HepG2 (cell line): ENCODE data around the gene DPYD. TPM values are rescaled to one million over a fixed set of nuclear protein-coding genes. Genes with fewer than 3 reads are reported as not detected.

ENCODE experiments used
- ATAC-seq: fragments of 200-7000 bp; cut with Tn5 transposase; 3 replicates; pipeline ENCODE4 v1.9.1; 2020; ENCODE audit warnings: mild to moderate bottlenecking, moderate library complexity
- BruUV-seq: library from RNA; stranded (reverse); fragments of 400-500 nt; replicated peaks from 2 replicates; lab custom pipeline; 2021; lab: Mats Ljungman, UMichigan
- CTCF ChIA-PET: fragments of 300-600 bp; formaldehyde crosslinking; extraction: SDS; loops from one replicate; lab custom pipeline; 2021; ENCODE audit warnings: low total read pairs, inconsistent platforms, low intra/inter-chr PET ratio; lab: Yijun Ruan, JAX
- POLR2A ChIA-PET: fragments of 350-600 bp; sonication (Branson Sonifier 250); formaldehyde crosslinking; loops from one replicate; lab custom pipeline; 2020; ENCODE audit warnings: antibody characterized with exemption, inconsistent platforms; lab: Yijun Ruan, JAX
- DNase-seq: peaks from one replicate; pipeline ENCODE4 v3.0.0-alpha.2; 2015; ENCODE audit warnings: low spot score
- FAIRE-seq: peaks from 3 replicates; lab custom pipeline; 2011; peaks lifted over from hg19 to GRCh38; lab: Jason Lieb, UNC
- H2AFZ ChIP-seq: one replicate; pipeline ENCODE4 v1.6.1; 2011; ENCODE audit warnings: low read length, inconsistent platforms
- H3K27ac ChIP-seq: fragments of 300-600 bp; 3 replicates; pipeline ENCODE4 v1.8.0; 2011; ENCODE audit warnings: mixed run types, mild to moderate bottlenecking, mixed read lengths, low read length, inconsistent platforms; ENCODE audit not compliant: insufficient read depth; ENCODE audit errors: extremely low read length
- H3K27me3 ChIP-seq, 2 experiments: fragments of 200-600 bp in 1 of 2; 2 replicates in 1 of 2; 3 replicates in 1 of 2; pipeline versions ENCODE4 v1.6.0 to v1.8.0; 2011; ENCODE audit warnings: low read length in 2 of 2, mild to moderate bottlenecking in 2 of 2, moderate library complexity in 2 of 2, inconsistent platforms in 1 of 2; ENCODE audit not compliant: insufficient read depth in 2 of 2, control insufficient read depth in 1 of 2
- H3K36me3 ChIP-seq, 2 experiments: fragments of 200-600 bp in 1 of 2; replicated peaks in 1 of 2; 2 replicates in 1 of 2; 3 replicates in 1 of 2; pipeline versions ENCODE4 v1.5.1 to v1.8.0; 2011; ENCODE audit warnings: low read length in 2 of 2, inconsistent platforms in 1 of 2; ENCODE audit not compliant: insufficient read depth in 2 of 2, control insufficient read depth in 1 of 2
- H3K4me1 ChIP-seq: 2 replicates; pipeline ENCODE4 v1.5.1; 2012; ENCODE audit warnings: low read length, inconsistent platforms; ENCODE audit not compliant: insufficient read depth
- H3K4me2 ChIP-seq: 2 replicates; pipeline ENCODE4 v1.6.0; 2011; ENCODE audit warnings: low read depth, low read length, inconsistent platforms
- H3K4me3 ChIP-seq, 3 experiments: fragments of 200-600 bp in 1 of 3; sonication (generic), shearing (Covaris generic) in 1 of 3; replicated peaks in 1 of 3; 2 replicates each; pipeline ENCODE4 v1.5.1; 2011 to 2016; ENCODE audit warnings: low read length in 3 of 3, inconsistent platforms in 2 of 3, low read depth in 2 of 3, mild to moderate bottlenecking in 2 of 3, control low read depth in 1 of 3, mixed read lengths in 1 of 3; ENCODE audit not compliant: insufficient read depth in 1 of 3
- H3K79me2 ChIP-seq: one replicate; pipeline ENCODE4 v1.6.1; 2011; ENCODE audit warnings: low read length, inconsistent platforms; ENCODE audit not compliant: insufficient read depth
- H3K9ac ChIP-seq: 2 replicates; pipeline ENCODE4 v1.6.0; 2011; ENCODE audit warnings: mild to moderate bottlenecking, low read depth, low read length, inconsistent platforms; ENCODE audit not compliant: insufficient read depth
- H3K9me3 ChIP-seq: 2 replicates; pipeline ENCODE4 v1.5.1; 2012; ENCODE audit warnings: mild to moderate bottlenecking, low read length
- H4K20me1 ChIP-seq: 2 replicates; pipeline ENCODE4 v1.6.0; 2011; ENCODE audit warnings: inconsistent platforms, mild to moderate bottlenecking, low read length, moderate library complexity; ENCODE audit not compliant: insufficient read depth
- ARID2 ChIP-seq: sonication (generic); formaldehyde crosslinking; IDR thresholded peaks from 2 replicates; pipeline ENCODE4 v1.8.1; 2022; ENCODE audit warnings: mild to moderate bottlenecking, missing genetic modification reagents, borderline replicate concordance
- CBX2 ChIP-seq, 2 experiments: fragments of 200-600 bp in 1 of 2; sonication (generic); formaldehyde crosslinking in 1 of 2; IDR thresholded peaks; 2 replicates each; pipeline versions ENCODE4 v1.7.0 to v1.8.1; 2018 to 2022; ENCODE audit warnings: low read depth in 2 of 2, low read length in 1 of 2, mild to moderate bottlenecking in 1 of 2, missing genetic modification reagents in 1 of 2
- E2F1 ChIP-seq: sonication (generic); formaldehyde crosslinking; IDR thresholded peaks from 2 replicates; pipeline ENCODE4 v1.5.0; 2020; ENCODE audit warnings: missing genetic modification reagents
- ELF3 ChIP-seq: IDR thresholded peaks from 2 replicates; pipeline ENCODE4 v1.6.1; 2016; ENCODE audit warnings: missing genetic modification reagents, missing compliant biosample characterization
- FLYWCH1 ChIP-seq: sonication (generic); formaldehyde crosslinking; IDR thresholded peaks from 2 replicates; pipeline ENCODE4 v1.8.1; 2023; ENCODE audit warnings: mild to moderate bottlenecking, missing genetic modification reagents
- HDAC2 ChIP-seq: sonication (generic); formaldehyde crosslinking; IDR thresholded peaks from 2 replicates; pipeline ENCODE4 v1.4.0; 2020; ENCODE audit warnings: missing genetic modification reagents
- HOXD1 ChIP-seq: sonication (generic); formaldehyde crosslinking; IDR thresholded peaks from 2 replicates; pipeline ENCODE4 v1.5.0; 2020; ENCODE audit warnings: missing genetic modification reagents
- IRF1 ChIP-seq: sonication (generic); formaldehyde crosslinking; IDR thresholded peaks from 2 replicates; pipeline ENCODE4 v1.4.0; 2020; ENCODE audit warnings: low read depth, mild to moderate bottlenecking, missing genetic modification reagents
- ISL2 ChIP-seq: sonication (generic); formaldehyde crosslinking; IDR thresholded peaks from 2 replicates; pipeline ENCODE4 v1.5.0; 2020; ENCODE audit warnings: missing genetic modification reagents
- LBX2 ChIP-seq: sonication (generic); formaldehyde crosslinking; IDR thresholded peaks from 2 replicates; pipeline ENCODE4 v1.5.0; 2020; ENCODE audit warnings: missing genetic modification reagents, mild to moderate bottlenecking, borderline replicate concordance
- MZF1 ChIP-seq: sonication (generic); formaldehyde crosslinking; IDR thresholded peaks from 2 replicates; pipeline ENCODE4 v1.8.1; 2023; ENCODE audit warnings: mild to moderate bottlenecking, missing genetic modification reagents, borderline replicate concordance
- RARA ChIP-seq: IDR thresholded peaks from 2 replicates; pipeline ENCODE4 v1.6.1; 2016; ENCODE audit warnings: missing genetic modification reagents, missing compliant biosample characterization
- RFX3 ChIP-seq: IDR thresholded peaks from 2 replicates; pipeline ENCODE4 v1.6.1; 2016; ENCODE audit warnings: missing biosample characterization, missing genetic modification reagents
- SOX13 ChIP-seq, 3 experiments: fragments of 450-650 bp in 1 of 3; sonication (generic) in 1 of 3; formaldehyde crosslinking in 1 of 3; IDR thresholded peaks in 2 of 3; conservative IDR thresholded peaks in 1 of 3; 2 replicates each; pipeline versions ENCODE4 v1.5.0 to v1.6.1; 2016 to 2020; ENCODE audit warnings: antibody characterized with exemption in 1 of 3, mild to moderate bottlenecking in 1 of 3, missing compliant biosample characterization in 1 of 3, missing genetic modification reagents in 1 of 3, moderate library complexity in 1 of 3
- TAF15 ChIP-seq: fragments of 200-400 bp; formaldehyde crosslinking; IDR thresholded peaks from one replicate; pipeline ENCODE4 v1.6.1; 2018; ENCODE audit warnings: mild to moderate bottlenecking, low read depth, low read length; ENCODE audit not compliant: poor library complexity, severe bottlenecking
- TFE3 ChIP-seq: IDR thresholded peaks from 2 replicates; pipeline ENCODE4 v1.6.1; 2016
- ZFP41 ChIP-seq: sonication (generic); formaldehyde crosslinking; IDR thresholded peaks from 2 replicates; pipeline ENCODE4 v1.4.0; 2020; ENCODE audit warnings: mild to moderate bottlenecking, missing genetic modification reagents, borderline replicate concordance
- ZFX ChIP-seq: sonication (generic); formaldehyde crosslinking; IDR thresholded peaks from 2 replicates; pipeline ENCODE4 v1.4.0; 2020; ENCODE audit warnings: mild to moderate bottlenecking, low read depth, missing genetic modification reagents, moderate library complexity
- ZNF674 ChIP-seq: sonication (generic); formaldehyde crosslinking; IDR thresholded peaks from 2 replicates; pipeline ENCODE4 v1.5.0; 2020; ENCODE audit warnings: low read depth, mild to moderate bottlenecking, missing genetic modification reagents
- whole genome bisulfite sequencing: methylation state at CpG from one replicate; pipeline ENCODE4 v1.1.6; 2017; ENCODE audit warnings: low lambda C conversion rate; 5-methylcytosine and 5-hydroxymethylcytosine counted together
- in situ Hi-C: cut with HindIII; loops from 2 replicates; pipeline ENCODE4 v1.10.0; 2017; ENCODE audit warnings: low pct_unique_long_range_greater_than_20kb; ENCODE audit not compliant: extremely low pct_ligation_motif_present
- intact Hi-C: fragments of 100-400 bp; cut with micrococcal nuclease; formaldehyde crosslinking; loops from one replicate; pipeline ENCODE4 v1.10.0; 2022; ENCODE audit not compliant: unreplicated experiment
- polyA plus RNA-seq, 8 experiments: library from polyadenylated mRNA; depleted of rRNA in 3 of 8; stranded (reverse) in 7 of 8; unstranded in 1 of 8; fragments of >200 nt; fragmentation: Illumina TruSeq in 4 of 8; extraction: Trizol in 4 of 8; gene quantifications; 2 replicates each; pipeline versions ENCODE4 v1.2.1 to v1.2.3, GENCODE V29; 2011 to 2016; ENCODE audit warnings: low read depth in 4 of 8, missing spikeins in 1 of 8, mixed read lengths in 1 of 8; ENCODE audit not compliant: insufficient read depth in 1 of 8
- total RNA-seq, 5 experiments: library from RNA; depleted of rRNA; stranded (reverse); fragments of >200 nt; fragmentation: Illumina TruSeq; extraction: Trizol; gene quantifications; 2 replicates each; pipeline ENCODE4 v1.2.3, GENCODE V29; 2016; ENCODE audit warnings: low read depth in 1 of 5

The DPYD gene
- total and polyA plus RNA-seq, 2 of the 13 experiments (the other 11 are each of a cell fraction or from before 2014, with no cell fraction given), result 1.3 to 3.4 TPM

- Histone ChIP-seq H2AFZ (no peak overlapping the region), H3K36me3 (no peaks in the 10 kb centered on the region), H3K27ac (no peak overlapping the region), H3K4me2 (no peak overlapping the region), H3K4me3 (no peak overlapping the region), H4K20me1 (no peaks in the 10 kb centered on the region), H3K79me2 (no peaks in the 10 kb centered on the region), H3K4me1 (peaks cover 9% of the 10 kb centered on the region; the same call in 1 of the 2 replicates), H3K9me3 (peaks cover 21% of the 10 kb centered on the region), H3K27me3 (no peaks in the 10 kb centered on the region), H3K9ac (no peak overlapping the region)
- DNase-seq, result no peak
- POLR2A ChIA-PET, result no interaction called here
- no TSS peak for BruUV-seq
- in situ Hi-C loops, result no loop called here
- no peak for ATAC-seq
- TF ChIP-seq TAF15 (no peak), ELF3 (CRISPR knock-in tag) (no peak), LBX2 (CRISPR knock-in tag) (no peak), MZF1 (CRISPR knock-in tag) (no peak), CBX2 (IDR thresholded peaks at IDR 0.05; ENCODE audit: low read depth, low read length) (no peak), CBX2 (CRISPR knock-in tag; IDR thresholded peaks at IDR 0.05; ENCODE audit: low read depth) (no peak), IRF1 (no peak), ZFP41 (CRISPR knock-in tag) (no peak), HDAC2 (no peak), ZNF674 (no peak), SOX13 (IDR thresholded peaks at IDR 0.05) (no peak), SOX13 (CRISPR knock-in tag; conservative IDR thresholded peaks at IDR 0.05 in 1 of 2, IDR thresholded peaks at IDR 0.05 in 1 of 2) (no peak), HOXD1 (CRISPR knock-in tag) (no peak), RARA (no peak), ARID2 (CRISPR knock-in tag) (no peak), RFX3 (CRISPR knock-in tag) (no peak), ISL2 (CRISPR knock-in tag) (no peak), TFE3 (no peak), FLYWCH1 (CRISPR knock-in tag) (no peak), E2F1 (CRISPR knock-in tag) (no peak), ZFX (CRISPR knock-in tag) (no peak)
- CTCF ChIA-PET, result no interaction called here
- WGBS, result 38% methylated on average over 4 of the region's 4 CpGs
- intact Hi-C loops, result no loop called here
- no peak for FAIRE-seq
Measured at GRCh38 chr1:97632075-97632474, 288.8 kb downstream of the DPYD start.
